SK-N-SH treated with all-trans-retinoic acid at 6 μM for 48 hours (cell line): ENCODE results near the gene KCNIP1.

ENCODE experiments used
- ATAC-seq: fragments of 200-7000 bp; cut with Tn5 transposase; 3 replicates; pipeline ENCODE4 v1.9.1; 2020; ENCODE audit warnings: mild to moderate bottlenecking, moderate library complexity
- ARNTL ChIP-seq: fragments of 450-650 bp; formaldehyde crosslinking; IDR thresholded peaks from 2 replicates; pipeline ENCODE4 v1.5.0; 2020; ENCODE audit warnings: low read depth, mild to moderate bottlenecking, moderate library complexity, borderline replicate concordance
- BACH2 ChIP-seq: fragments of 250-450 bp; sonication (Bioruptor Pico); IDR thresholded peaks from 2 replicates; pipeline ENCODE4 v1.9.0; 2021; ENCODE audit warnings: mild to moderate bottlenecking, borderline replicate concordance
- CREB5 ChIP-seq: fragments of 250-450 bp; sonication (Bioruptor Pico); IDR thresholded peaks from 2 replicates; pipeline ENCODE4 v1.5.1; 2020; ENCODE audit warnings: low read depth, mild to moderate bottlenecking, moderate library complexity
- CSDC2 ChIP-seq: fragments of 250-450 bp; sonication (Bioruptor Pico); IDR thresholded peaks from 2 replicates; pipeline ENCODE4 v1.5.0; 2020; ENCODE audit warnings: mild to moderate bottlenecking, moderate library complexity
- GLIS3 ChIP-seq: fragments of 250-450 bp; sonication (Bioruptor Pico); IDR thresholded peaks from 2 replicates; pipeline ENCODE4 v1.5.0; 2020; ENCODE audit warnings: mild to moderate bottlenecking, moderate library complexity
- ISL1 ChIP-seq: fragments of 250-450 bp; sonication (Bioruptor Pico); IDR thresholded peaks from 2 replicates; pipeline ENCODE4 v2.1.2; 2022; ENCODE audit warnings: mild to moderate bottlenecking, moderate library complexity
- SNAI2 ChIP-seq: fragments of 250-450 bp; sonication (Bioruptor Pico); IDR thresholded peaks from 2 replicates; pipeline ENCODE4 v1.5.0; 2020; ENCODE audit warnings: mild to moderate bottlenecking, moderate library complexity
- TCF4 ChIP-seq: fragments of 250-450 bp; sonication (Bioruptor Pico); IDR thresholded peaks from 2 replicates; pipeline ENCODE4 v1.8.0; 2021; ENCODE audit warnings: mild to moderate bottlenecking, moderate library complexity, borderline replicate concordance
- ZFP3 ChIP-seq: fragments of 250-450 bp; sonication (Bioruptor Pico); IDR thresholded peaks from 2 replicates; pipeline ENCODE4 v1.5.0; 2020; ENCODE audit warnings: mild to moderate bottlenecking, moderate library complexity
- ZNF8 ChIP-seq: fragments of 450-650 bp; formaldehyde crosslinking; IDR thresholded peaks from 2 replicates; pipeline ENCODE4 v1.5.0; 2020; ENCODE audit warnings: mild to moderate bottlenecking, moderate library complexity
- TF ChIP-seq, protein P1 (sequence below): fragments of 250-450 bp; sonication (Bioruptor Pico); IDR thresholded peaks from 2 replicates; pipeline ENCODE4 v1.8.0; 2021; ENCODE audit warnings: low read depth, mild to moderate bottlenecking, moderate library complexity, borderline replicate concordance
- TF ChIP-seq, protein P2 (sequence below): fragments of 250-450 bp; sonication (Bioruptor Pico); IDR thresholded peaks from 2 replicates; pipeline ENCODE4 v1.8.0; 2020; ENCODE audit warnings: mild to moderate bottlenecking, moderate library complexity, borderline replicate concordance
- TF ChIP-seq, protein P3 (sequence below): fragments of 250-450 bp; sonication (Bioruptor Pico); IDR thresholded peaks from 2 replicates; pipeline ENCODE4 v1.5.0; 2020; ENCODE audit warnings: mild to moderate bottlenecking, moderate library complexity

The KCNIP1 gene

DNA sequence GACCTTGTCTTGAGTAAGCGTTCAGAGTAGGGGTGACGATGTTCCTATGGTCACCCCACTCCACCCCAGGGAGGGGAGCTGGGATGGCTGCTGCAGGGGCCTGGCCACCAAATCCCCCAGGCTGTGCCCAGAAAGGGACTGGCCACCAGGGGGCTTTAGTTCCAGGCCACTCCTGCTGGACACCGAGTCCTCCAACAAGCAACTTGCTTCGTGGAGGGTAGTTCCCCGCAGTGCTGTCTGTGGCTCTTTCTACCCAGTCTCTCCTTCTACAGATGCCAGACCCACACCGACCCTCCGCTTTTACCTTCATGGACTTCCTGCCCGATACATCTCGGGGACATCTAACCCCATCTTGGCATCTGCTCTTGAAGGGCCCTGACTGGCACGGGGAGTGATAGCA lies 244.0 kb downstream of the KCNIP1 start:
- peak; percentile 12; the same call in 1 of the 3 replicates for ATAC-seq

GRCh38 chr5:170748951-170749471 lies 245.2 kb downstream of the KCNIP1 start:
- no peak for TF ChIP-seq ISL1 (CRISPR knock-in tag)
- no peak for ATAC-seq

More for the DNA sequence above, 244.0 kb downstream of the KCNIP1 start:
- TF ChIP-seq ISL1 (CRISPR knock-in tag) (no peak), SNAI2 (no peak), ZNF8 (no peak), CSDC2 (CRISPR knock-in tag) (no peak), ZFP3 (CRISPR knock-in tag) (no peak), GLIS3 (CRISPR knock-in tag) (no peak), ARNTL (CRISPR knock-in tag) (no peak)

- ATAC-seq: no peak
- TF ChIP-seq, protein P1, sequence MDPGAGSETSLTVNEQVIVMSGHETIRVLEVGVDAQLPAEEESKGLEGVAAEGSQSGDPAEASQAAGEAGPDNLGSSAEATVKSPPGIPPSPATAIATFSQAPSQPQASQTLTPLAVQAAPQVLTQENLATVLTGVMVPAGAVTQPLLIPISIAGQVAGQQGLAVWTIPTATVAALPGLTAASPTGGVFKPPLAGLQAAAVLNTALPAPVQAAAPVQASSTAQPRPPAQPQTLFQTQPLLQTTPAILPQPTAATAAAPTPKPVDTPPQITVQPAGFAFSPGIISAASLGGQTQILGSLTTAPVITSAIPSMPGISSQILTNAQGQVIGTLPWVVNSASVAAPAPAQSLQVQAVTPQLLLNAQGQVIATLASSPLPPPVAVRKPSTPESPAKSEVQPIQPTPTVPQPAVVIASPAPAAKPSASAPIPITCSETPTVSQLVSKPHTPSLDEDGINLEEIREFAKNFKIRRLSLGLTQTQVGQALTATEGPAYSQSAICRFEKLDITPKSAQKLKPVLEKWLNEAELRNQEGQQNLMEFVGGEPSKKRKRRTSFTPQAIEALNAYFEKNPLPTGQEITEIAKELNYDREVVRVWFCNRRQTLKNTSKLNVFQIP (CRISPR knock-in tag): no peak
- TF ChIP-seq, protein P2, sequence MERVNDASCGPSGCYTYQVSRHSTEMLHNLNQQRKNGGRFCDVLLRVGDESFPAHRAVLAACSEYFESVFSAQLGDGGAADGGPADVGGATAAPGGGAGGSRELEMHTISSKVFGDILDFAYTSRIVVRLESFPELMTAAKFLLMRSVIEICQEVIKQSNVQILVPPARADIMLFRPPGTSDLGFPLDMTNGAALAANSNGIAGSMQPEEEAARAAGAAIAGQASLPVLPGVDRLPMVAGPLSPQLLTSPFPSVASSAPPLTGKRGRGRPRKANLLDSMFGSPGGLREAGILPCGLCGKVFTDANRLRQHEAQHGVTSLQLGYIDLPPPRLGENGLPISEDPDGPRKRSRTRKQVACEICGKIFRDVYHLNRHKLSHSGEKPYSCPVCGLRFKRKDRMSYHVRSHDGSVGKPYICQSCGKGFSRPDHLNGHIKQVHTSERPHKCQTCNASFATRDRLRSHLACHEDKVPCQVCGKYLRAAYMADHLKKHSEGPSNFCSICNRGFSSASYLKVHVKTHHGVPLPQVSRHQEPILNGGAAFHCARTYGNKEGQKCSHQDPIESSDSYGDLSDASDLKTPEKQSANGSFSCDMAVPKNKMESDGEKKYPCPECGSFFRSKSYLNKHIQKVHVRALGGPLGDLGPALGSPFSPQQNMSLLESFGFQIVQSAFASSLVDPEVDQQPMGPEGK (CRISPR knock-in tag): no peak
- TF ChIP-seq, protein P3, sequence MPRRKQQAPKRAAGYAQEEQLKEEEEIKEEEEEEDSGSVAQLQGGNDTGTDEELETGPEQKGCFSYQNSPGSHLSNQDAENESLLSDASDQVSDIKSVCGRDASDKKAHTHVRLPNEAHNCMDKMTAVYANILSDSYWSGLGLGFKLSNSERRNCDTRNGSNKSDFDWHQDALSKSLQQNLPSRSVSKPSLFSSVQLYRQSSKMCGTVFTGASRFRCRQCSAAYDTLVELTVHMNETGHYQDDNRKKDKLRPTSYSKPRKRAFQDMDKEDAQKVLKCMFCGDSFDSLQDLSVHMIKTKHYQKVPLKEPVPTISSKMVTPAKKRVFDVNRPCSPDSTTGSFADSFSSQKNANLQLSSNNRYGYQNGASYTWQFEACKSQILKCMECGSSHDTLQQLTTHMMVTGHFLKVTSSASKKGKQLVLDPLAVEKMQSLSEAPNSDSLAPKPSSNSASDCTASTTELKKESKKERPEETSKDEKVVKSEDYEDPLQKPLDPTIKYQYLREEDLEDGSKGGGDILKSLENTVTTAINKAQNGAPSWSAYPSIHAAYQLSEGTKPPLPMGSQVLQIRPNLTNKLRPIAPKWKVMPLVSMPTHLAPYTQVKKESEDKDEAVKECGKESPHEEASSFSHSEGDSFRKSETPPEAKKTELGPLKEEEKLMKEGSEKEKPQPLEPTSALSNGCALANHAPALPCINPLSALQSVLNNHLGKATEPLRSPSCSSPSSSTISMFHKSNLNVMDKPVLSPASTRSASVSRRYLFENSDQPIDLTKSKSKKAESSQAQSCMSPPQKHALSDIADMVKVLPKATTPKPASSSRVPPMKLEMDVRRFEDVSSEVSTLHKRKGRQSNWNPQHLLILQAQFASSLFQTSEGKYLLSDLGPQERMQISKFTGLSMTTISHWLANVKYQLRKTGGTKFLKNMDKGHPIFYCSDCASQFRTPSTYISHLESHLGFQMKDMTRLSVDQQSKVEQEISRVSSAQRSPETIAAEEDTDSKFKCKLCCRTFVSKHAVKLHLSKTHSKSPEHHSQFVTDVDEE (CRISPR knock-in tag): no peak
- TF ChIP-seq ISL1 (CRISPR knock-in tag) (no peak), ZFP3 (CRISPR knock-in tag) (no peak), ARNTL (CRISPR knock-in tag) (no peak), CREB5 (CRISPR knock-in tag) (no peak)
- TF ChIP-seq, all 23 proteins: peak for 0
Observed at GRCh38 chr5:170749911-170750431, 246.2 kb downstream of the KCNIP1 start.

DNA sequence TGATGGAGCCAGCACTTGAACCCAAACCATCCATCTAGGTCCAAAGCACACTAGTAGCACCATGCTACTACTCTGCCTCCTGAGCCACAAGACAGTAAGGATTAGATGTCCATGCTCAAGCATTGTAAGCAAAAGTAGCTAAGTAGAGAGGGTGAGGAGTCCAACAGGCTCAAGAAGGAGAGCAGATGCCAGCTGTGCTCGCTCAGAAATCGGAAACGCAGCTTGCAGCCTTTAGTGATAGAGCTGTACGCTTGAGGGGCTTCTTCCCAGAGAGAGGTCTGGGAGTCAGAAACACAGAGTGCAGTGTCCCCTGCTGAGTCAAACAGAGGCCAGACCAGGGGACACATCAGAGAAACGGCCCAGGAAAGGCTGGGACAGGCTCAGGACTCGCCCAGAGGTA lies 247.0 kb downstream of the KCNIP1 start:
- no peak for ATAC-seq
- TF ChIP-seq, protein P1 (CRISPR knock-in tag): no peak
- TF ChIP-seq, protein P3 (CRISPR knock-in tag): no peak
- TF ChIP-seq BACH2 (CRISPR knock-in tag) (no peak), TCF4 (CRISPR knock-in tag) (no peak)
